Keratinocyte (primary cell): ENCODE results near the gene LARGE1. TPM values are rescaled to one million over a fixed set of nuclear protein-coding genes. Genes with fewer than 3 reads are reported as not detected.

ENCODE experiments used
- DNase-seq: peaks from one replicate; pipeline ENCODE4 v3.0.0-alpha.2; 2011; ENCODE audit warnings: low read depth, missing footprints, low spot score
- FAIRE-seq: peaks from 2 replicates; lab custom pipeline; 2011; peaks lifted over from hg19 to GRCh38; lab: Jason Lieb, UNC
- H2AFZ ChIP-seq: 2 replicates; pipeline ENCODE4 v1.6.0; 2012; ENCODE audit warnings: low read length, control low read depth, inconsistent platforms; ENCODE audit not compliant: control insufficient read depth
- H3K27ac ChIP-seq: 2 replicates; pipeline ENCODE4 v1.5.1; 2011; ENCODE audit warnings: low read length; ENCODE audit not compliant: control insufficient read depth, insufficient read depth
- H3K27me3 ChIP-seq: 3 replicates; pipeline ENCODE4 v1.6.0; 2011; ENCODE audit warnings: low read length; ENCODE audit not compliant: control insufficient read depth, insufficient read depth; ENCODE audit errors: extremely low read depth
- H3K36me3 ChIP-seq, 2 experiments: 2 replicates in 1 of 2; 3 replicates in 1 of 2; pipeline ENCODE4 v1.5.1; 2011; ENCODE audit warnings: low read length in 2 of 2, mild to moderate bottlenecking in 1 of 2; ENCODE audit not compliant: control insufficient read depth in 2 of 2, insufficient read depth in 2 of 2; ENCODE audit errors: extremely low read depth in 1 of 2
- H3K4me1 ChIP-seq: 3 replicates; pipeline ENCODE4 v1.5.1; 2011; ENCODE audit warnings: low read length; ENCODE audit not compliant: control insufficient read depth, insufficient read depth; ENCODE audit errors: extremely low read depth
- H3K4me2 ChIP-seq: 3 replicates; pipeline ENCODE4 v1.6.0; 2011; ENCODE audit warnings: low read depth, low read length; ENCODE audit not compliant: control insufficient read depth, insufficient read depth; ENCODE audit errors: extremely low read depth
- H3K4me3 ChIP-seq, 3 experiments: fragments of 200-600 bp in 1 of 3; sonication (generic) in 1 of 3; 2 replicates in 2 of 3; 3 replicates in 1 of 3; pipeline ENCODE4 v1.5.1; 2011 to 2016; ENCODE audit warnings: low read length in 3 of 3, mild to moderate bottlenecking in 3 of 3, control low read depth in 2 of 3, inconsistent platforms in 1 of 3, low read depth in 1 of 3, mixed read lengths in 1 of 3, mixed run types in 1 of 3, moderate library complexity in 1 of 3; ENCODE audit not compliant: control insufficient read depth in 2 of 3, insufficient read depth in 2 of 3; ENCODE audit errors: extremely low read depth in 1 of 3
- H3K79me2 ChIP-seq: 2 replicates; pipeline ENCODE4 v1.6.0; 2012; ENCODE audit warnings: low read length; ENCODE audit not compliant: control insufficient read depth, insufficient read depth
- H3K9ac ChIP-seq: 3 replicates; pipeline ENCODE4 v1.6.0; 2011; ENCODE audit warnings: low read length; ENCODE audit not compliant: control insufficient read depth, insufficient read depth; ENCODE audit errors: extremely low read depth
- H3K9me1 ChIP-seq: 3 replicates; pipeline ENCODE4 v1.6.0; 2011; ENCODE audit warnings: low read length; ENCODE audit not compliant: control insufficient read depth, insufficient read depth; ENCODE audit errors: extremely low read depth
- H3K9me3 ChIP-seq: 2 replicates; pipeline ENCODE4 v1.5.1; 2012; ENCODE audit warnings: low read depth, low read length; ENCODE audit not compliant: control insufficient read depth
- H4K20me1 ChIP-seq: 3 replicates; pipeline ENCODE4 v1.6.0; 2011; ENCODE audit warnings: low read length; ENCODE audit not compliant: control insufficient read depth, insufficient read depth; ENCODE audit errors: extremely low read depth
- CTCF ChIP-seq, 3 experiments: IDR thresholded peaks in 1 of 3; conservative IDR thresholded peaks in 1 of 3; optimal IDR thresholded peaks in 1 of 3; 2 replicates in 2 of 3; 3 replicates in 1 of 3; pipeline versions ENCODE3 to v1.5.1; 2011; ENCODE audit warnings: low read length in 3 of 3, mild to moderate bottlenecking in 3 of 3, moderate library complexity in 2 of 3, control low read depth in 1 of 3, inconsistent platforms in 1 of 3; ENCODE audit not compliant: insufficient read depth in 2 of 3; ENCODE audit errors: extremely low read depth in 1 of 3
- EZH2 ChIP-seq: IDR thresholded peaks from one replicate; pipeline ENCODE4 v1.6.1; 2012; ENCODE audit warnings: inconsistent platforms, mild to moderate bottlenecking, low read length, moderate library complexity
- dilution Hi-C: fragments of 300-500 bp; cut with MboI; formaldehyde crosslinking; loops from one replicate; pipeline ENCODE4 v1.7.0; 2020; ENCODE audit warnings: low sequenced_read_pairs; ENCODE audit not compliant: extremely low pct_ligation_motif_present
- polyA plus RNA-seq, 5 experiments: library from polyadenylated mRNA; depleted of rRNA in 3 of 5; stranded (reverse) in 3 of 5; stranded (forward) in 1 of 5; unstranded in 1 of 5; fragments of >200 nt; gene quantifications; 1 replicate in 1 of 5; 2 replicates in 3 of 5; 3 replicates in 1 of 5; pipeline versions ENCODE4 v1.2.1 to v1.2.3, GENCODE V29; 2011 to 2012; ENCODE audit warnings: missing spikeins in 2 of 5, low read depth in 1 of 5, low replicate concordance in 1 of 5

The LARGE1 gene
- polyA plus RNA-seq, 1 donor (not counting 4 experiments of a cell fraction or from before 2014, with no cell fraction given), result 4.5 TPM

DNA sequence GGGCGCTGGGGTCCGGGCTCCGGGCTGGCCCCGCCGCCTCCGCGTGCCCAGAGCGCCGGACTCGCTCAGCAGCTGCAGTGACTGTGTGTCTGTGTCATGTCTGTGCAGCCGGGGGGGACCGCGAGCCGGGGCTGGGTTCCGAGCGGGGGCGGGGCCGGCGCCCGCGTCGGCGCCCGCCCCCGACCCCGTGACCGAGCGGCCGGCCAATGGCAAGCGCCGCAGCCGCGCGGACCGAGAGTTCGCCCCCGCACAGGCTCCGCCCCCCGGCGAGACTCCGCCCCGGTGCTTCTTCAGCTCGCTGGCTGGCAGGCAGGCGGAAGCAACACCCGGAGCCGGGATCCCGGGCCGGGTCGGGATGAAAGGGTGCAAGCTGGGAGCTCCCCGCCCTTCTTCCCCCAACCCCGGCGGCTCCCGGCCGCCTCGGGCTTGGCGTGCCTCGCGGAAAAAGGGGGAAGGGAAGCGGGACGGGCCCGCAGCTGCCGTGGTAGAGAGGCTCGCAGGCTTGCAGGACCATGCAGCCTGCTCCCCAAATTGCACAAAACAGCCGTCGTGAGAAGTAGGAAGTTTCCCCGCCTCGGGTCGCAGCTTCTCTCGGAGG, 750 bp upstream of the LARGE1 start:
- Histone ChIP-seq H3K4me3 (peak overlapping the region; percentile 52 to 87 (median 82)), H3K79me2 (peaks cover 2% of the 10 kb centered on the region), H3K4me1 (peaks cover 17% of the 10 kb centered on the region), H3K9ac (peak overlapping the region; percentile 63), H3K9me3 (no peaks in the 10 kb centered on the region), H4K20me1 (peaks cover 6% of the 10 kb centered on the region), H2AFZ (peak overlapping the region; percentile 96), H3K27ac (peak overlapping the region; percentile 13), H3K9me1 (peaks cover 2% of the 10 kb centered on the region), H3K4me2 (peak overlapping the region; percentile 90), H3K27me3 (no peaks in the 10 kb centered on the region), H3K36me3 (no peaks in the 10 kb centered on the region)
- DNase-seq, result peak; percentile 64
- TF ChIP-seq EZH2, result no peak
- TF ChIP-seq CTCF (optimal IDR thresholded peaks at IDR 0.05 in 1 of 3, IDR thresholded peaks at IDR 0.05 in 1 of 3, conservative IDR thresholded peaks at IDR 0.05 in 1 of 3; ENCODE audit: extremely low read depth in 1 of 3, insufficient read depth in 2 of 3, low read length in 3 of 3), result no peak
- FAIRE-seq, result no peak
- dilution Hi-C loops, result no loop called here

DNA sequence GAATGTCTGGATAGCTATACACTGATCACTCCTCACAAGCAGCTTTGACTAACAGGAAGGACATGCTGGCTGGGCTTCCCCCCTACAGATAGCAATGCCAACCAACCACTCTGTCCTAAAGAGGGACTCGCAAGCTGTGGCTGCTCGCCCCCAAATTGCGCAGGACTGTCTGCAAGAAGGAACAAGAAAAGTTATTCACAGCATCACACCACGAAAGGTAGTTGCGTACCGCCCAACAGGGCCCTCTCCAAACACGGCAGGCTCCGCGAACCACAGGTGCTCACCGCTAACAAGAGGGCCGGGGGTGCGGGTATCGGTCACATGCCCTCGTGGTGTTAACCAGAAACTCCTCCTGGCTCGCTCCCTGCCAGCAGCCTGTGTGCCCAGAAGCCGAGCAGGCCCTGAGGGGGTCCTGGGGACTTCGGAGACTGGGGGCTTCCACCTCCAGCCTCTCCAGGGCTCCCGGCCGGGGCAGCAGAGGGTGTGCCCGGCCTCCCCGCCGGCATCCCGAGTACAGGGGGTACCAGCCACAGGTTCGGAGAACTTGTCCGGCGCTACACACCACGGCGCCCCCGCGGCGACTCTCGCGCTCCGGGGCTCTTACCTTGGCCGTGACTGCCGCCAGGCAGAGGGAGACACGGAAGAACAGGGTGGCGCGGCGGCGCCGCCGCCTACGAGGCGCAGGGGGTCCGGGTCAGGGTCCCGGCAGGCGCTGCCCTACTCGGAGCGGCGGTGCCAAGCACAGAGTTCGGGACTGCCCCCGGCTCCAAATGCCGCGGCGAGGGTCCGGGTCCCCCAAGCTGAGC, 682 bp downstream of the LARGE1 start:
- no peak for DNase-seq
- peak overlapping the region; percentile 74 to 78 (median 76) for H3K4me3 ChIP-seq
- dilution Hi-C loops, result no loop called here
- TF ChIP-seq EZH2 (no peak), CTCF (optimal IDR thresholded peaks at IDR 0.05 in 1 of 3, IDR thresholded peaks at IDR 0.05 in 1 of 3, conservative IDR thresholded peaks at IDR 0.05 in 1 of 3; ENCODE audit: extremely low read depth in 1 of 3, insufficient read depth in 2 of 3, low read length in 3 of 3) (no peak)
- peaks cover 2% of the 10 kb centered on the region for H3K79me2 ChIP-seq
- H3K4me2 ChIP-seq, result peak overlapping the region; percentile 93
- H3K9me1 ChIP-seq, result peaks cover 2% of the 10 kb centered on the region
- H2AFZ ChIP-seq, result peak overlapping the region; percentile 49
- H3K27ac ChIP-seq, result peak overlapping the region; percentile 36
- H3K4me1 ChIP-seq, result peaks cover 17% of the 10 kb centered on the region
- H3K9ac ChIP-seq, result peak overlapping the region; percentile 81
- no peaks in the 10 kb centered on the region for H3K27me3 ChIP-seq
- FAIRE-seq, result peak; percentile 70
- no peaks in the 10 kb centered on the region for H3K36me3 ChIP-seq
- H4K20me1 ChIP-seq, result peaks cover 6% of the 10 kb centered on the region
- H3K9me3 ChIP-seq, result no peaks in the 10 kb centered on the region
